GM18861 (cell line): ENCODE measurements around the gene ZNF337.
"Not testable (repeated sequence)": the region's sequence is repeated elsewhere in the genome, so short reads cannot be mapped to it uniquely, and the experiment has no call there.

Experiments used
- ATAC-seq: cut with Tn5 transposase; IDR thresholded peaks from one replicate; pipeline ENCODE4 v1.9.1; 2021; ENCODE audit not compliant: unreplicated experiment

Gene ZNF337

GRCh38 chr20:25696371-25697131 is at the start of gene ZNF337:
ZNF337 (minus strand) TSS chr20:25696853; CDS start chr20:25686417, 10,436 bp downstream.
- ATAC-seq = peak; percentile 93

- no peak for ATAC-seq
These were observed 49.1 kb upstream of the ZNF337 start for GRCh38 chr20:25745738-25746137.

GRCh38 chr20:25745100-25745499 is 48.4 kb upstream of the ZNF337 start:
- ATAC-seq = no peak

GRCh38 chr20:25744261-25744660 is 47.6 kb upstream of the ZNF337 start:
- ATAC-seq = no peak

GRCh38 chr20:25741088-25741487 is 44.4 kb upstream of the ZNF337 start:
- no peak for ATAC-seq

GRCh38 chr20:25739615-25740320 is 43.1 kb upstream of the ZNF337 start:
- no peak for ATAC-seq

GRCh38 chr20:25738198-25738597 is 41.5 kb upstream of the ZNF337 start:
- no peak for ATAC-seq

GRCh38 chr20:25733903-25734302 is 37.2 kb upstream of the ZNF337 start:
- no peak for ATAC-seq

- no peak for ATAC-seq
These were observed 34.2 kb upstream of the ZNF337 start for GRCh38 chr20:25730862-25731261.

GRCh38 chr20:25726357-25726756 is 29.7 kb upstream of the ZNF337 start:
- ATAC-seq = no peak

- no peak for ATAC-seq
These were observed 29.0 kb upstream of the ZNF337 start for GRCh38 chr20:25725639-25726038.

GRCh38 chr20:25723975-25724374 is 27.3 kb upstream of the ZNF337 start:
- ATAC-seq = no peak

GRCh38 chr20:25720285-25720684 is 23.6 kb upstream of the ZNF337 start:
- no peak for ATAC-seq

GRCh38 chr20:25718896-25719809 is 22.5 kb upstream of the ZNF337 start:
- ATAC-seq = not testable (repeated sequence)

GRCh38 chr20:25707695-25708094 is 11.0 kb upstream of the ZNF337 start:
- ATAC-seq = no peak

GRCh38 chr20:25706793-25707192 is 10.1 kb upstream of the ZNF337 start:
- no peak for ATAC-seq

- ATAC-seq = no peak
These were observed 9.2 kb upstream of the ZNF337 start for GRCh38 chr20:25705830-25706351.

- ATAC-seq = not testable (repeated sequence)
These were observed 7.7 kb upstream of the ZNF337 start for GRCh38 chr20:25704303-25704702.

GRCh38 chr20:25700835-25701234 is 4.2 kb upstream of the ZNF337 start:
- not testable (repeated sequence) for ATAC-seq

GRCh38 chr20:25699914-25700313 is 3.3 kb upstream of the ZNF337 start:
- ATAC-seq = no peak

GRCh38 chr20:25697132-25697446 is 436 bp upstream of the ZNF337 start:
- no peak for ATAC-seq
